ENCODE measurements around the gene GAS2. TPM values are rescaled to one million over a fixed set of nuclear protein-coding genes. Genes with fewer than 3 reads are reported as not detected.

GAS2 gene
- polyA plus RNA-seq, 3 donors, result 0.86 to 1.00 (median 0.89) TPM

DNA sequence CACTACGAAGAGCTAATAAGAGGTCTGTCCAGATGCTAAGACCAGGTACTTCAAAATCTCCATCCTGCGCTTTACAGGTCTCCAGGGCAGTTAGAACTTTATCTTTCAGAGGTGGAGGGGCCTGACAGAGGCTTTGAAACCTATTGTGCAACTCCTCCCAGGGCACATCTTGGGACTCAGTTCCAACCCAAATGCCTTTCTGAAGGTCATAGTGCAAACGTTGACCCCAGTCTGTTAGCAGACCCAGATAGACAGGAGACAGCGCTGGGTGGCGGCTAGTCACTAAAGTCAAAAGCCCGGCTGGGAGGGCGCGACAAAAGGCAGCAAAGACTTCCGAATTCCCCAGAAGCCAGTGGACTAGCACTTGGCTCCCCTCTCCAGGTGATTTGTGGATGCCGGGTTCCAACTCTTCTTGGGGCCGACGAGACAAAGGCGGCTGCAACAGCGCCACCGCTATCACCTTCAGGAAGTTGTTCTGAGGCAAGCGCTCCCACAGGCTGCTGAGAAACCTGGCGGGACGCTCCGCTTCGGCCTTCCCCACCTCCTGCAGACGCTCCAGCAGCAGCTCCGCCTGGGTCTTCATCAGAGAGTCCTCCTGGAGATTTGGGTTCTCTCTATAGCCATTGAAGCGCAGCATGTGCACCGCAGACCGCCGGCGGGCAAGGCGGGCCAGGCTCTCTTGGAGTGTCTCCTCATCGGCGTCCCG is 41.5 kb upstream of the GAS2 start:
- H3K4me1 ChIP-seq (ENCODE audit: control insufficient read depth in 1 of 2, insufficient read depth in 2 of 2, low read length in 2 of 2), result peaks cover 18 to 20% of the 10 kb centered on the region in 2 donors

DNA sequence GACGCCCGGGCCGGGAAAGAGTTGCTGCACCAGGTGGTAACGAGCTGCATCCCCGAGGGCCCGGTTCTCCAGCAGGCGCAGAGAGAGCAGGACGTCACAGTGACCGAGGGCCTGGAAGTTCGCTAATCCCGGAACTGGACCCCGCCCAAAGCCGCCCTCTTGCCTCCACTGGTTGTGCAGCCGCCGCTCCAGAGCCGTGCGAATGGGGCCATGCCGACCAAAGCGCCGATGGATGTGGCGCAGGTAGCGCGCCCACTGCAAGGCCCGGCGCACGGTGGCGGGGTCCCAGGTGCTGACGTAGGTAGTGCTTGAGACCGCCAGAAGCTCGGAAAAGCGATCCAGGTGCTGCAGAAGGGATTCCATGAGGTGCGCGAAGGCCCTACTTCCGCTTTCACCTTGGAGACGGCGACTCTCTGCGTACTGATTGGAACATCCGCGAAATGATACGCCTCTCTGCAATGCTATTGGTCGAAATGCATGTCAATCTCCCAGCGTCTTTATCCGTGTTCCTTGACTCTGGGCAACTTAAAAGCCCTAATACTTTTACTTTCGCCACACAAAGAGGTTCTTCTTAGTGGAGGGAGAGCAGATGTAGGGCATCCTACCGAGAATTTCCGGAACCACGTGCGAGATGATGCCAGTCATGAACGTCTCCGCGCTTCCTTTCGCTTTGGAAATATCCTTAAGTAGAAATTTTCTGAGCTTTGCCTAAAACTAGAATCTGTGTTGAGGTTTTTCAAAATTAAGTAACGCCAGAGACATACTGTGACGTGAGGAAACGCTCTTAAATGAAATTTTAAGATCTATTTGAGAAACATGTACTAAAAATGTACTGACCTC is 40.7 kb upstream of the GAS2 start, which contains the start of gene FANCF:
Gene FANCF, minus strand, starts transcription at position 376 of the 840 bp plus-strand sequence. Its CDS starts 13 bp downstream, at position 363.
- H3K9me3 ChIP-seq (replicated peaks in 1 of 2; ENCODE audit: control insufficient read depth in 1 of 2, insufficient read depth in 1 of 2, low read length in 2 of 2), result no peaks in the 10 kb centered on the region
- H3K27ac ChIP-seq (ENCODE audit: low read depth in 1 of 2, low read length in 2 of 2), result peak within 1 kb of the TSS; percentile 86 to 92
- TF ChIP-seq, protein P1, sequence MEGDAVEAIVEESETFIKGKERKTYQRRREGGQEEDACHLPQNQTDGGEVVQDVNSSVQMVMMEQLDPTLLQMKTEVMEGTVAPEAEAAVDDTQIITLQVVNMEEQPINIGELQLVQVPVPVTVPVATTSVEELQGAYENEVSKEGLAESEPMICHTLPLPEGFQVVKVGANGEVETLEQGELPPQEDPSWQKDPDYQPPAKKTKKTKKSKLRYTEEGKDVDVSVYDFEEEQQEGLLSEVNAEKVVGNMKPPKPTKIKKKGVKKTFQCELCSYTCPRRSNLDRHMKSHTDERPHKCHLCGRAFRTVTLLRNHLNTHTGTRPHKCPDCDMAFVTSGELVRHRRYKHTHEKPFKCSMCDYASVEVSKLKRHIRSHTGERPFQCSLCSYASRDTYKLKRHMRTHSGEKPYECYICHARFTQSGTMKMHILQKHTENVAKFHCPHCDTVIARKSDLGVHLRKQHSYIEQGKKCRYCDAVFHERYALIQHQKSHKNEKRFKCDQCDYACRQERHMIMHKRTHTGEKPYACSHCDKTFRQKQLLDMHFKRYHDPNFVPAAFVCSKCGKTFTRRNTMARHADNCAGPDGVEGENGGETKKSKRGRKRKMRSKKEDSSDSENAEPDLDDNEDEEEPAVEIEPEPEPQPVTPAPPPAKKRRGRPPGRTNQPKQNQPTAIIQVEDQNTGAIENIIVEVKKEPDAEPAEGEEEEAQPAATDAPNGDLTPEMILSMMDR (IDR thresholded peaks at IDR 0.05), result no peak
- no peaks in the 10 kb centered on the region for H3K36me3 ChIP-seq (replicated peaks in 1 of 2; ENCODE audit: control insufficient read depth in 1 of 2, insufficient read depth in 2 of 2, low read length in 2 of 2)
- Mint-ChIP-seq H3K27me3 (ENCODE audit: low read depth in 3 of 3) (no peaks in the 10 kb centered on the region), H3K36me3 (peaks cover 3 to 4% of the 10 kb centered on the region in 2 donors), H3K27ac (peak within 1 kb of the TSS; percentile 93 to 99 (median 97)), H3K4me1 (peaks cover 18% of the 10 kb centered on the region), H3K9me3 (no peaks in the 10 kb centered on the region), H3K4me3 (peak within 1 kb of the TSS; percentile 96 to 98)
- peak within 1 kb of the TSS; percentile 83 for H3K4me2 ChIP-seq (replicated peaks; ENCODE audit: extremely low read depth, low read length, poor library complexity, severe bottlenecking)
- under 1% methylated on average over 41 of the region's 55 CpGs for WGBS (ENCODE audit: insufficient coverage)
- H4K20me1 ChIP-seq (ENCODE audit: insufficient read depth, low read length), result no peaks in the 10 kb centered on the region
- peak; percentile 99 for DNase-seq
- peaks cover 8% of the 10 kb centered on the region for H3K79me2 ChIP-seq (ENCODE audit: insufficient read depth, low read length)
- intact Hi-C loops (cut with micrococcal nuclease), result no loop called here
- H2AFZ ChIP-seq (ENCODE audit: insufficient read depth, low read depth, low read length, poor library complexity, severe bottlenecking), result peak within 1 kb of the TSS; percentile 99
- H3K9ac ChIP-seq (ENCODE audit: insufficient read depth, low read length, poor library complexity, severe bottlenecking), result peak within 1 kb of the TSS; percentile 77
- H3K27me3 ChIP-seq (ENCODE audit: control insufficient read depth in 2 of 2, insufficient read depth in 2 of 2, low read length in 2 of 2), result no peaks in the 10 kb centered on the region
- peak within 1 kb of the TSS; percentile 89 to 92 (median 90) for H3K4me3 ChIP-seq (replicated peaks in 1 of 3; ENCODE audit: low read depth in 2 of 3, low read length in 3 of 3)
- H3K4me1 ChIP-seq (ENCODE audit: control insufficient read depth in 1 of 2, insufficient read depth in 2 of 2, low read length in 2 of 2), result peaks cover 18 to 20% of the 10 kb centered on the region in 2 donors

More for the DNA sequence above, 41.5 kb upstream of the GAS2 start:
- 5% methylated on average over 28 of the region's 31 CpGs for WGBS (ENCODE audit: insufficient coverage)
- Histone ChIP-seq H3K4me2 (replicated peaks; ENCODE audit: extremely low read depth, low read length, poor library complexity, severe bottlenecking) (peak overlapping the region; percentile 83), H3K27ac (ENCODE audit: low read depth in 1 of 2, low read length in 2 of 2) (peak overlapping the region; percentile 86 to 92), H3K36me3 (replicated peaks in 1 of 2; ENCODE audit: control insufficient read depth in 1 of 2, insufficient read depth in 2 of 2, low read length in 2 of 2) (no peaks in the 10 kb centered on the region), H3K4me3 (replicated peaks in 1 of 3; ENCODE audit: low read depth in 2 of 3, low read length in 3 of 3) (peak overlapping the region; percentile 89 to 92 (median 90)), H4K20me1 (ENCODE audit: insufficient read depth, low read length) (no peaks in the 10 kb centered on the region), H3K27me3 (ENCODE audit: control insufficient read depth in 2 of 2, insufficient read depth in 2 of 2, low read length in 2 of 2) (no peaks in the 10 kb centered on the region), H2AFZ (ENCODE audit: insufficient read depth, low read depth, low read length, poor library complexity, severe bottlenecking) (peak overlapping the region; percentile 99), H3K79me2 (ENCODE audit: insufficient read depth, low read length) (peaks cover 8% of the 10 kb centered on the region), H3K9me3 (replicated peaks in 1 of 2; ENCODE audit: control insufficient read depth in 1 of 2, insufficient read depth in 1 of 2, low read length in 2 of 2) (no peaks in the 10 kb centered on the region), H3K9ac (ENCODE audit: insufficient read depth, low read length, poor library complexity, severe bottlenecking) (peak overlapping the region; percentile 77)
- Mint-ChIP-seq H3K27ac (peak overlapping the region; percentile 93 to 99 (median 97)), H3K4me3 (peak overlapping the region; percentile 96 to 98), H3K27me3 (ENCODE audit: low read depth in 3 of 3) (peaks cover 0 to under 1% (median 0%) of the 10 kb centered on the region in 3 donors), H3K36me3 (peaks cover 3 to 4% of the 10 kb centered on the region in 2 donors), H3K9me3 (peaks cover 0 to under 1% (median 0%) of the 10 kb centered on the region in 7 donors), H3K4me1 (peaks cover 18% of the 10 kb centered on the region)
- TF ChIP-seq, protein P1 (IDR thresholded peaks at IDR 0.05), result peak; percentile 27
- intact Hi-C loops (cut with micrococcal nuclease), result no loop called here
- DNase-seq, result peak; percentile 28 to 54 (median 39)

All from CD14-positive monocyte (primary cell).